ENCODE measurements around the gene SMPD3. TPM values are rescaled to one million over a fixed set of nuclear protein-coding genes. Genes with fewer than 3 reads are reported as not detected.

The SMPD3 gene
- total and polyA plus RNA-seq, 9 of the 15 experiments (the other 6 are each of a cell fraction or from before 2014, with no cell fraction given) = 0.03 to 1.2 (median 0.18) TPM

GRCh38 chr16:68310774-68311511, 137.4 kb downstream of the SMPD3 start, which contains the start of the genes PRMT7 and SLC7A6OS (continued):
- TF ChIP-seq, protein P1, sequence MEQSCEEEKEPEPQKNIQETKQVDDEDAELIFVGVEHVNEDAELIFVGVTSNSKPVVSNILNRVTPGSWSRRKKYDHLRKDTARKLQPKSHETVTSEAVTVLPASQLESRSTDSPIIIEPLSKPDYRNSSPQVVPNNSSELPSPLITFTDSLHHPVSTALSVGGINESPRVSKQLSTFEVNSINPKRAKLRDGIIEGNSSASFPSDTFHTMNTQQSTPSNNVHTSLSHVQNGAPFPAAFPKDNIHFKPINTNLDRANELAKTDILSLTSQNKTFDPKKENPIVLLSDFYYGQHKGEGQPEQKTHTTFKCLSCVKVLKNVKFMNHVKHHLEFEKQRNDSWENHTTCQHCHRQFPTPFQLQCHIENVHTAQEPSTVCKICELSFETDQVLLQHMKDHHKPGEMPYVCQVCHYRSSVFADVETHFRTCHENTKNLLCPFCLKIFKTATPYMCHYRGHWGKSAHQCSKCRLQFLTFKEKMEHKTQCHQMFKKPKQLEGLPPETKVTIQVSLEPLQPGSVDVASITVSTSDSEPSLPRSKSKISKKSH (CRISPR knock-in tag; IDR thresholded peaks at IDR 0.05) = no peak
- no peak for TF ChIP-seq SOX6 (IDR thresholded peaks at IDR 0.05)
- TF ChIP-seq SMC3 (conservative IDR thresholded peaks at IDR 0.05; ENCODE audit: insufficient read depth, low read depth, low read length) = peak; percentile 3; the same call in 1 of the 2 replicates
- TF ChIP-seq TAF1 (IDR thresholded peaks at IDR 0.05; ENCODE audit: control insufficient read depth, extremely low read depth, insufficient read depth, low read length, severe bottlenecking) = peak; percentile 88
- TF ChIP-seq HDAC6 (IDR thresholded peaks at IDR 0.05; ENCODE audit: low read depth, low read length) = no peak
- peak; percentile 72; the same call in 1 of the 2 replicates for TF ChIP-seq PML (IDR thresholded peaks at IDR 0.05; ENCODE audit: low read length)
- TF ChIP-seq ATF1 (CRISPR knock-in tag; IDR thresholded peaks at IDR 0.05) = no peak
- TF ChIP-seq ATF1 (tag; IDR thresholded peaks at IDR 0.05) = peak; percentile 81
- no peak for TF ChIP-seq SRSF3 (IDR thresholded peaks at IDR 0.05; ENCODE audit: insufficient read depth, low read length)
- TF ChIP-seq, protein P2, sequence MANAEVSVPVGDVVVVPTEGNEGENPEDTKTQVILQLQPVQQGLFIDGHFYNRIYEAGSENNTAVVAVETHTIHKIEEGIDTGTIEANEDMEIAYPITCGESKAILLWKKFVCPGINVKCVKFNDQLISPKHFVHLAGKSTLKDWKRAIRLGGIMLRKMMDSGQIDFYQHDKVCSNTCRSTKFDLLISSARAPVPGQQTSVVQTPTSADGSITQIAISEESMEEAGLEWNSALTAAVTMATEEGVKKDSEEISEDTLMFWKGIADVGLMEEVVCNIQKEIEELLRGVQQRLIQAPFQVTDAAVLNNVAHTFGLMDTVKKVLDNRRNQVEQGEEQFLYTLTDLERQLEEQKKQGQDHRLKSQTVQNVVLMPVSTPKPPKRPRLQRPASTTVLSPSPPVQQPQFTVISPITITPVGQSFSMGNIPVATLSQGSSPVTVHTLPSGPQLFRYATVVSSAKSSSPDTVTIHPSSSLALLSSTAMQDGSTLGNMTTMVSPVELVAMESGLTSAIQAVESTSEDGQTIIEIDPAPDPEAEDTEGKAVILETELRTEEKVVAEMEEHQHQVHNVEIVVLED (CRISPR knock-in tag; IDR thresholded peaks at IDR 0.05) = peak; percentile 75
- no peak for TF ChIP-seq FOXM1 (IDR thresholded peaks at IDR 0.05; ENCODE audit: low read depth)
- no peak for TF ChIP-seq FOXM1 (CRISPR knock-in tag; IDR thresholded peaks at IDR 0.05; ENCODE audit: low read depth)
- TF ChIP-seq GATAD2B (IDR thresholded peaks at IDR 0.05; ENCODE audit: borderline replicate concordance) = no peak
- TF ChIP-seq RBM34 (IDR thresholded peaks at IDR 0.05; ENCODE audit: borderline replicate concordance, insufficient read depth, low read length) = no peak
- peak; percentile 64 to 88; a peak in 3 of 4 replicates for TF ChIP-seq MAZ (CRISPR knock-in tag; conservative IDR thresholded peaks at IDR 0.05 in 1 of 2, IDR thresholded peaks at IDR 0.05 in 1 of 2)
- TF ChIP-seq ZNF316 (IDR thresholded peaks at IDR 0.05) = no peak
- peak; percentile 65; the same call in 1 of the 2 replicates for TF ChIP-seq CTBP1 (IDR thresholded peaks at IDR 0.05; ENCODE audit: borderline replicate concordance)
- TF ChIP-seq NR3C1 (CRISPR knock-in tag; IDR thresholded peaks at IDR 0.05) = no peak
- no peak; the same call in 1 of the 2 replicates for TF ChIP-seq ZNF324 (CRISPR knock-in tag; IDR thresholded peaks at IDR 0.05)
- no peak for TF ChIP-seq HLTF (IDR thresholded peaks at IDR 0.05)
- no peak for TF ChIP-seq ZBED1 (IDR thresholded peaks at IDR 0.05)
- peak; percentile 57; the same call in 1 of the 2 replicates for TF ChIP-seq ATF7 (IDR thresholded peaks at IDR 0.05)
- peak in 1 of 2 experiments; percentile 82; a peak in 1 of 3 replicates for TF ChIP-seq CBX3 (IDR thresholded peaks at IDR 0.05; ENCODE audit: borderline replicate concordance in 1 of 2, low read length in 2 of 2)
- peak; percentile 87; the same call in 1 of the 2 replicates for TF ChIP-seq ZNF511 (CRISPR knock-in tag; IDR thresholded peaks at IDR 0.05)
- TF ChIP-seq, protein P3, sequence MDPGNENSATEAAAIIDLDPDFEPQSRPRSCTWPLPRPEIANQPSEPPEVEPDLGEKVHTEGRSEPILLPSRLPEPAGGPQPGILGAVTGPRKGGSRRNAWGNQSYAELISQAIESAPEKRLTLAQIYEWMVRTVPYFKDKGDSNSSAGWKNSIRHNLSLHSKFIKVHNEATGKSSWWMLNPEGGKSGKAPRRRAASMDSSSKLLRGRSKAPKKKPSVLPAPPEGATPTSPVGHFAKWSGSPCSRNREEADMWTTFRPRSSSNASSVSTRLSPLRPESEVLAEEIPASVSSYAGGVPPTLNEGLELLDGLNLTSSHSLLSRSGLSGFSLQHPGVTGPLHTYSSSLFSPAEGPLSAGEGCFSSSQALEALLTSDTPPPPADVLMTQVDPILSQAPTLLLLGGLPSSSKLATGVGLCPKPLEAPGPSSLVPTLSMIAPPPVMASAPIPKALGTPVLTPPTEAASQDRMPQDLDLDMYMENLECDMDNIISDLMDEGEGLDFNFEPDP (CRISPR knock-in tag; IDR thresholded peaks at IDR 0.05) = no peak
- peak; percentile 89 for TF ChIP-seq PCBP1 (IDR thresholded peaks at IDR 0.05; ENCODE audit: low read depth, low read length, poor library complexity, severe bottlenecking)
